NCI-H69 (cell line): Measurements from ENCODE around the gene HELB.

ENCODE experiments used
- DNase-seq: peaks from one replicate; lab custom pipeline; 2025; lab: John Stamatoyannopoulos, UW

The HELB gene

DNA sequence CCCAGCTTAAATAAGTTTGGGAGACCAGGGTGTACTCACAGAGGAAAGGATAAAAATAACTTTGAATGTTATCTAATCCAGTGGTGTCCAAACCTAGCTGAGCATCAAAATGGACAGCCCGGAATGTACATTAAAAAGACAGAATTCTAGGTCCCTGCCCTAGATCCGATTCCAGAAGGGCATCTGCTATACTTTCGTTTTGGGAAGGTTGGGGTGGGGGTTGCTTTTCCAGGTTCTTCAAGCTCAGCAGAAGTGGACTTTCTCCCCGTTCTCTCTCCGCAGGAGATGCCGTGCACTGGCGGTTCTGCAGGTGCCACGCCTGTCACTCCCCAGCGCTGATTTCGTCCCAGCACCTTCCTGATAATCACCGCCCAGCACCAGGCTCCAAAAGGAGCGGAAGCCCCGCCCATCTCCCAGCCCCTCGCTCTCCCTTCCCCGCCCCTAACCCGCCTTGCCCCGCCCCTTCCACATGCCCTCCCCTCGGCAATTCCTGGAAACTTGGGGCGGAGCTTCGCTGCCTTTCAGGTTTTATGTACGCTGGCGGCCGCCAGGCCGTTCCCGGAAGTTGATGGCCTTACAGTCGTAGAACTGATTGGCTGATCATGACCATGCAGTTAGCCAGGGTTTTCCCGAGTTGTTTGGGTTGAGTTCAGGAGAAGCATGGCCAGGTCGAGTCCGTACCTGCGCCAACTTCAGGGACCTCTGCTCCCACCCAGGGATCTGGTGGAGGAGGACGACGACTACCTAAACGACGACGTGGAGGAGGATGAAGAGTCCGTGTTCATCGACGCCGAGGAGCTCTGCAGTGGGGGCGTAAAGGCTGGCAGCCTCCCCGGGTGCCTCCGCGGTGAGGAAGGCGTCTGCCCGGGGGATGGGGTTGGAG is at the start of gene HELB:
Gene HELB, plus strand, starts transcription at position 550 of the 883 bp plus-strand sequence. Its CDS starts 111 bp downstream, at position 661.
- peak; percentile 97 for DNase-seq

DNA sequence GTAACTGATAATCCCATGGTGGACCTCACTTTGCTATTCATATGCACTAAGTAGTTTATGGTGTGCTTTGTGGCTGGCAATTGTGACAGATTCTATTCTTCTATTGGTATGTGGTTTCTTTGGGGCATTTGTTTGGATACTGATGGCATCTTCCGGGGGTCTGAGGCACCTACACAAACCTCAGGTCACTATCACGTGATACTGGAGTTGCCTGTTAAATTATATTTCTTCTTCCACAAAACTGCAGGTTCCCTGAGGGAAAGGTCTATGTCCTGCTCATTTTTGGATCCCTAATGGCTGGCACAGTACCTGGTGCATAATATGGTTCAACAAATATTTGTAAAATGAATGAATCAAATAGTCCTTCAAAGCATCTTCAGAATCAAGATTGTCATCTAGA is 49.5 kb upstream of the HELB start:
- DNase-seq: no peak

- DNase-seq: peak; percentile 40
Observed at GRCh38 chr12:66255737-66256136, 46.6 kb upstream of the HELB start.

GRCh38 chr12:66258011-66258410 is 44.3 kb upstream of the HELB start:
- DNase-seq: no peak

DNA sequence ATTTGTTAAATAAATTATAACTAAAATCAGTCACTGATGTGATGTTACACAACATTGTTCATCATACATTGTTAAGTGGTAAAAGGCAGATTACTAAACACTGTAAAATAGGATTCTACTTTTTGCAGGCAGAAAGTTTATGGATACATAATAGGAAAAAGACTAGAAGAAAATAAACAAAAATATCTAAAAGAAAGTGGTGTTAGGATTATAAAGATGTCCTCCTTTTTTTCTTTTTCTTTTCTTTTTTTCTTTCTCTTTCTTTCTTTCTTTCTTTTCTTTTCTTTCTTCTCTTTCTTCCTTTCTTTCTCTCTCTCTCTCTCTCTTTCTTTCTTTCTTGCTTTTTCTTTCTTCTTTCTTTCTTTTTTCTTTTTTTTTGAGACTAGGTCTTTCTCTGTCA is 39.6 kb upstream of the HELB start:
- no peak for DNase-seq

DNA sequence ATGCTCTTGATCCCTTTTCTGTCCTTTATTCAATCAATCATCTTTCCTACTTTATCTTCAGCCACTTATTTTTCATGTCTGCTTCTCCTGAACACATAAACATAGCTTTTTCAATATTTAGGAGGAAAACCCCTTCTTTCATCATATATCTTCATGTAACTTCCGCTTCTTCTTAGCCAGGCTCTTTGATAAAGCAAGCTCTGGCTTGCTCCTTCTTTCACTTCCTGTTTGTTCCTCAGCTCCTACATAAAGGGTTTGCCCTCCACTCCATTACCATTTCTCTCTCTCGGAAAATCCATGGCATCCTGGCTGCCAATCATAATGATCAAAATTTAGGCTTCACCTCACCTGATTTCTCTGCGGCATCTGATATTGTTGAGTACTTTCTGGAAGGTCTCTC is 33.7 kb upstream of the HELB start:
- DNase-seq: no peak

DNA sequence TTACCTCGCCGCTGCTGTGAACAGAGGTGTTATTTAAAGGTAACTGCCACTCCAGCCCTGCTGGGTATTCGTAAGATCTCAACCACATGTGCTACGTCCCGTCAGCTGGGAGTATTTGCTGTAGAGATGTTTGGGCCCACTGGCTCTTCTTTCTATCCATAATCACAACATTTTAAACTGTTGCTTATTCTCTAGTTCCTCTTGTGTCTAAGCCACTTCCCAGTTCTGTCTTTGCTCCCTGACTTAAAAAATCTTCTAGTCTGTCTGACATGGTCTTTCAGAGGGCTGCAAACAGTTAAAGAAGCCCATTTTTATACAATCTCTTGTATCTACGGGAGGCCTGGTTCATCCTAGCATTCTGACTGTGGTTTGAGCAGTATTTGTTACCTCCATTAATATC is 33.2 kb upstream of the HELB start:
- DNase-seq: no peak

DNA sequence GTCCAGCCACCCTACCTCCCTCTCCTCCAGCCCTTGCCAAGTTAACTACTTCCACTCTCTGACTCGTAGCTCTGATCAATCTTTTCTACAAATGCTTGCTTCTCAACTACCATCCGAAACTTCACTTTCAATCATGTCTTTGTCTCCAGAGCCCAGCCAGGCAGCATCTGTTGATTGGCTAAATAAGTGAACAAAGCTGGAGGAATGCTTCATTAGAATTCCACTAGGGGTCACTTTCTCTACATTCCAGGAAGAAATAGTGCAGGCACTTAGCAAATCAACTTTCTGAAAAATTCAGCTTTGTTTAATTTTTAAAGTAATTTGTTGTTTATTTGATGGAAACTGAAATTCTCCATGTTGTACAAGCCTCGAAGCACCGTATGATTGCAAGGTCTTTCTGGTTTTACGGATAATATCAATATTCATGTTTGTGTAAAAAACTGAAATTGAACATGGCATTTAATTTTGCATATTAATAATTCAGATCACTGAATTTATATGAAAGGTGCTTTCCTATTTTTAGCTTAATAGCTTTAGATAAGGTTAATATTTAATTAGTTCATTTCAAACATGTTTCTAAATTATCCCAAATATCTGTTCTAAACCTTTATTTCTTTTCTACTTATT is 32.4 kb upstream of the HELB start:
- peak; percentile 43 for DNase-seq

- no peak for DNase-seq
Observed at GRCh38 chr12:66270613-66271012, 31.7 kb upstream of the HELB start.

GRCh38 chr12:66272650-66273049 is 29.6 kb upstream of the HELB start:
- DNase-seq: no peak

- DNase-seq: no peak
Observed at GRCh38 chr12:66273147-66273546, 29.1 kb upstream of the HELB start.

DNA sequence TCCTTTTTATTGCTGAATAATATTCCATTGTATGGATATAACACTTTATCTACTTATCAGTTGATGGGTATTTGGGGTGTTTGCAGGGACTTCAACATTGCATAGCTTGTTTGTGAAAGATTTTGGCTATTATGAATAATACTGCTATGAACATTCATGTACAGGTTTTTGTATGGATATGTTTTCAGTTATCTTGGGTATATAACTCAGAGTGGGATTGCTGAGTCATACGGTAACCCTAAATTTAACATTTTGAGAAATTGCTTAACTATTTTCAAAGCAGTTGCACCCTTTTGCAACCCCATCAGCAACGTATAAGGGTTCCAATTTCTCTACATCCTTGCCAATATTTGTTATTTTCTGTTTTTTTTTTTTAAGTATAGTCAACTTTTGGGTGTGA is 27.3 kb upstream of the HELB start:
- DNase-seq: no peak

GRCh38 chr12:66279123-66279712 is 23.1 kb upstream of the HELB start:
- peak; percentile 11 for DNase-seq

- no peak for DNase-seq
Observed at GRCh38 chr12:66280561-66280960, 21.7 kb upstream of the HELB start.

GRCh38 chr12:66282244-66282643 is 20.0 kb upstream of the HELB start:
- DNase-seq: no peak

- no peak for DNase-seq
Observed at GRCh38 chr12:66287275-66287674, 15.0 kb upstream of the HELB start.

DNA sequence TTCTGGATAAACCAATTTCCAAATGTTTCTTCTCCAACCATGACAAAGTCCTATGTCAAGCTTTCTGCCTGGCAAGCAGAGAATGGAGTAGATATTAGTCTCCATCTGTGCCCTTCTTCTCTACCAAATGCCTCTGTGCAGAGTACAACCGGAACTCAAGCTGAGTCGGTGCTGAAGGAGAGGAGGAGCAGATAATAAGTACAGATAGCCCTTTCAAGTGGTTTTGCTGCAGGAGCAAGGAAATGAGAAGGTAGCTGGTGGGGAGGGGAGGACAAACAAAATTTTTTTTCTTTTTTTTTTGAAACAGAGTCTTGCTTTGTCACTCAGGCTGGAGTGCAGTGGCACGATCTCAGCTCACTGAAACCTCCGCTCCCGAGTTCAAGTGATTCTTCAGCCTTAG is 14.2 kb upstream of the HELB start:
- DNase-seq: no peak

GRCh38 chr12:66289485-66289884 is 12.8 kb upstream of the HELB start:
- DNase-seq: no peak

- DNase-seq: no peak
Observed at GRCh38 chr12:66290716-66291200, 11.5 kb upstream of the HELB start.

- DNase-seq: peak; percentile 67
Observed at GRCh38 chr12:66296176-66296683, 6.1 kb upstream of the HELB start.

DNA sequence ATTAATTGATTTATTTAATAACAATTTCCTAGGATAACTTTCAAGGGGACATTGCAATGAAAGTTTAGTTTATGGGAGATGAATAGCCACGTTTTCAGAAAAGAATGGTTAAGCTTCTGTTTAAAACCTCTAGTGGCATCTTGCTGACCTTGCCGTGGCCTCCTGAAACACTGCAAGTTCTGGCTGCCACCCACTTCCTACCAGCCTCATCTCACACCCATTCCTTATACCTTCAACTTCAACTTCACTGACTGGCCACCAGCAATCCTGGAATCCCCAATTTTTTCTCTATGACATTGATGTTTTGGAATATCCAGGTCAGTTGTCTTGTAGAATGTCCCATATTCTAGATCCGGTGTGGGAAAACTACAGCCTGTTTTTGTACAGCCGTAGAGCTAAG is 5.2 kb upstream of the HELB start:
- DNase-seq: peak; percentile 21

- DNase-seq: no peak
Observed at GRCh38 chr12:66297923-66298322, 4.4 kb upstream of the HELB start.

GRCh38 chr12:66302827-66303169 is 505 bp downstream of the HELB start:
- no peak for DNase-seq
